ENCODE data around the gene ARSB.

ARSB gene

DNA sequence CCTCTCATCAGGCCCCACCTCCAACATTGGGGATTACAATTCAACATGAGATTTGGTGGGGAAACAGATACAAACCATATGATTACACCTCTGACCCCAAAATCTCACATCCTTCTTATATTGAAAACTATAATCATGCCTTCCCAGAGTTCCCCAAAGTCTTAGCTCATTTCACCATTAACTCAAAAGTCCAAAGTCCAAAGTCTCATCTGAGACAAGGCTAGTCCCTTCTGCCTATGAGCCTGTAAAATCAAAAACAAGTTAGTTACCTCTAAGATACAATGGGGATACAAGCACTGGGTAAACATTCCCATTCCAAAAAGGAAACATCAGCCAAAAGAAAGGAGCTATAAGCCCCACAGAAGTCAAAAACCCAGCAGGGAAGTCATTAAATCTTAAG, 26.8 kb upstream of the ARSB start:
- no peaks in the 10 kb centered on the region for H3K4me1 Mint-ChIP-seq
- no peak overlapping the region for H3K27ac Mint-ChIP-seq (ENCODE audit: low read depth)
- H3K27me3 Mint-ChIP-seq = peaks cover 25% of the 10 kb centered on the region
- ATAC-seq (replicated peaks; ENCODE audit: extremely low read depth, poor library complexity, severe bottlenecking) = no peak
- H3K36me3 Mint-ChIP-seq (ENCODE audit: insufficient read depth) = no peaks in the 10 kb centered on the region
- peaks cover 9% of the 10 kb centered on the region for H3K9me3 Mint-ChIP-seq
- H3K4me3 Mint-ChIP-seq = no peak overlapping the region
- no peak for DNase-seq (ENCODE audit: low spot score in 2 of 2)

DNA sequence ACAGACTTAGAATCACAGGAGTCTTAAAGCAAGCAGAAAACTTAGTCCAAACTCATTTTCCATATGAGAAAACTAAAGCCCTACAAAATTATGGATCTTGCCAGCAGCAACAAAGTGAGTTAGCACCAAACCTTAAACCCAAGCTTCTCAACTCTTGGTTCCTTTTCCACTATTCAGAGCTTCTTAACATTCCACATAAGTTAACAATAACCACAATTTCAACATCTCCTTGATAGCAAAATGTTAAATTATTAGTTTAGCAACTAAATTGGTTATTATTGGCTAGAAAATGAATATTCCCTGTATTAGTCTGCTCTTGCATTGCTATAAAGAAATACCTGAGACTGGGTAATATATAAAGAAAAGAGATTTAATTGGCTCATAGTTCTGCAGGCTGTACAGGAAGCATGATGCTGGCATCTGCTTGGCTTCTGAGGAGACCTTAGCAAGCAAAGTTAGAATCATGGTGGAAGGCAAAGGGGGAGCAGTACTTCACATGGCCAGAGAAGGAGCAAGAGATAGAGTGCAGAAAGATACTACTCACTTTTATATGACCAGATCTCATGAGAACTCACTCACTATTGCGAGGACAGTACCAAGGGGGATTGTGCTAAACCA, 26.2 kb upstream of the ARSB start:
- H3K27ac Mint-ChIP-seq (ENCODE audit: low read depth) = no peak overlapping the region
- H3K4me3 Mint-ChIP-seq = no peak overlapping the region
- no peak for ATAC-seq (replicated peaks; ENCODE audit: extremely low read depth, poor library complexity, severe bottlenecking)
- H3K9me3 Mint-ChIP-seq = peaks cover 9% of the 10 kb centered on the region
- H3K36me3 Mint-ChIP-seq (ENCODE audit: insufficient read depth) = no peaks in the 10 kb centered on the region
- H3K27me3 Mint-ChIP-seq = peaks cover 24% of the 10 kb centered on the region
- H3K4me1 Mint-ChIP-seq = no peaks in the 10 kb centered on the region
- DNase-seq (ENCODE audit: low spot score in 2 of 2) = no peak

DNA sequence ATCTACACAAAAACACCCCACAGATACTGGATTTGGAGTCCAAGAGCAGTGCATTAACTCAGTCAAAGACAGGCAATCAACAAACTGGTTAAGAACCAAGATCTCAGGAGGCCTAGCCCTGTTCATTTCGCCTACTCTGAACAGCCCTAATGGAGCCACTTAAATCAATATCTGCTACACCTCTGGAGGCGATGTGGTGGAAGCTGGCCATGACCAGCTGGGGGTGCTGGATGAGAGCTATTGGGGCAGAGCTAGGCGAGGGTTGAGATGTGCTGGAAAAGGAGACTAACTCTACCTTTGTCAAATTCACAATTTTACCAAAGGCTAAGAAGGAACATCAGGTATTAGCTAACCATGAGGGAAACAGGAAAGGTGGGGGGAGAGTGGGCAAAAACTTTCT, 23.3 kb upstream of the ARSB start:
- Mint-ChIP-seq H3K27me3 (peaks cover 21% of the 10 kb centered on the region), H3K36me3 (ENCODE audit: insufficient read depth) (peaks cover 2% of the 10 kb centered on the region)

DNA sequence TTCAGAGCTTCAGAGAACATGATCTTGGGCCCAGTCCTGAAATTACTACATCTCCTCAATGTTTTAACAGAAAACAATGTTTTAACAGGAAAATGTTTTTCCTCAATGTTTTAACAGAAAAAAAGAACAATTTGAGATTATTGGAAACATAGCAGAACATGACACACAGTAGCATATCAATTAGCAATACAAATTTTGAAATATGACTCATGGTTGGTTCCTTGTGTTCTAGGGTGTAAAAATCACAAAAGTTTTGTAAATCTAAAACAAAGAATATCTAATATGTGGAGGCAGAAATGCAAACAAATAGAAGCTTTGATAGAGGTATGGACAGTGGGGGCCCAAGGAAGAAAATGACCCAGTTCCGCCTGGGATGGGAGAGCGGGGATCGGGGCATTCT, 22.8 kb upstream of the ARSB start:
- Mint-ChIP-seq H3K27ac (ENCODE audit: low read depth) (no peak overlapping the region), H3K4me1 (no peaks in the 10 kb centered on the region), H3K9me3 (peaks cover 2% of the 10 kb centered on the region), H3K27me3 (peaks cover 26% of the 10 kb centered on the region), H3K36me3 (ENCODE audit: insufficient read depth) (peaks cover 2% of the 10 kb centered on the region), H3K4me3 (no peak overlapping the region)
- ATAC-seq (replicated peaks; ENCODE audit: extremely low read depth, poor library complexity, severe bottlenecking) (no peak), DNase-seq (ENCODE audit: low spot score in 2 of 2) (no peak)

More for the DNA sequence above, 23.3 kb upstream of the ARSB start:
- DNase-seq (ENCODE audit: low spot score in 2 of 2) = no peak
- no peak overlapping the region for H3K27ac Mint-ChIP-seq (ENCODE audit: low read depth)
- no peaks in the 10 kb centered on the region for H3K4me1 Mint-ChIP-seq
- peaks cover 7% of the 10 kb centered on the region for H3K9me3 Mint-ChIP-seq
- ATAC-seq (replicated peaks; ENCODE audit: extremely low read depth, poor library complexity, severe bottlenecking) = no peak
- no peak overlapping the region for H3K4me3 Mint-ChIP-seq

DNA sequence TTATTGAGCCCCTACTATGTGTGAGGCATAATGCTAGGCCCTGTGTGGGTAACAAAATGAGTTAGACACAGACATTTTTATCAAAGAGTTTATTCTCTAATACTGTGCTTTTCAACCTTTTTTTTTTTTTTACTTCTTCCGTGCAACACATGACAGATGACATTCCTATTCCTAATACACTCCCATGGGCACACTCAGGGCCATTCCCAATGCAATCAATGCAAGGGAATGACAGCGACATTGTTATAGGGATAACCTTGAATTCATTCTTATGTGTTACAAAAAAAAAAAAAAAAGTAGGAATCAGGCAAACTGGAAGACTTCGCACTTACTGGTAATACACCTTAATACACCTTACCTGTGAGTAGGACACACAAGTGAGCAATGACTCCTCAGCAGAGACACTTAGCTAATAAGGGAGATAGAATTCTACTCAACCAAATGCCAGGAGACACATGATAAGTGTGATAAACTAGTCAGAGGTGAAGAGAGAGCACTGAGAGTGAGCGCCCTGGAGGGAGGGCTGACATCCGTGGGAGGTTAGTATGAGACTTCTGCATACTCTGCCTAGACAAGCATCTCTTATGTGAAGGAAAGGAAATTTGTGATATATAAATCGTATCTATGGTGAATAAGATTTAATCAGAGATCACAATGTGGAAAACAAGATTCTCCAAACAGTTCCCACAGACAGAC, 21.0 kb upstream of the ARSB start:
- ATAC-seq (replicated peaks; ENCODE audit: extremely low read depth, poor library complexity, severe bottlenecking) (no peak), DNase-seq (ENCODE audit: low spot score in 2 of 2) (no peak)
- no peak overlapping the region for H3K4me3 Mint-ChIP-seq
- H3K4me1 Mint-ChIP-seq = no peaks in the 10 kb centered on the region
- peak overlapping the region; percentile 68 for H3K27ac Mint-ChIP-seq (ENCODE audit: low read depth)
- peaks cover 2% of the 10 kb centered on the region for H3K36me3 Mint-ChIP-seq (ENCODE audit: insufficient read depth)
- no peaks in the 10 kb centered on the region for H3K9me3 Mint-ChIP-seq
- peaks cover 44% of the 10 kb centered on the region for H3K27me3 Mint-ChIP-seq

DNA sequence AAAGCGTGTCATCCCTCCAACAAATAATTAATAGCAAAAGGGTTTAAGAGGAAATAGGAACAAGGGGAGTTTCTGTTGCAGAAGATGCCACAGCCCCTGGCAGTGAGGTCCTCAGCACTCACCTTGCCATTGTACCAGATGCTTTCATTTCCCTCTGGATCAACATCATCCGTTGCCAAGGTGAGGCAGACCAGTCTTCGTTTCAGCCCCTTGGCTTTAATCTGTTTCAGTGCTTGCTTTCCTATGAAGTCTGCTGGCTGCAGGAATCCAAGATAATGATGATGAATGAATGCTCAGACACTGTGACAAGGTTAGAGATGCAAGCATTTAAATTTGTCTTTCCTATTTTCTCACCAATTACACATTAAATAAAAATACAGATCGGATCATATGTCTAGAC, 20.0 kb upstream of the ARSB start:
- ATAC-seq (replicated peaks; ENCODE audit: extremely low read depth, poor library complexity, severe bottlenecking) = no peak
- Mint-ChIP-seq H3K27ac (ENCODE audit: low read depth) (no peak overlapping the region), H3K4me3 (no peak overlapping the region), H3K4me1 (no peaks in the 10 kb centered on the region), H3K36me3 (ENCODE audit: insufficient read depth) (peaks cover 2% of the 10 kb centered on the region), H3K27me3 (peaks cover 53% of the 10 kb centered on the region), H3K9me3 (no peaks in the 10 kb centered on the region)
- no peak for DNase-seq (ENCODE audit: low spot score in 2 of 2)

DNA sequence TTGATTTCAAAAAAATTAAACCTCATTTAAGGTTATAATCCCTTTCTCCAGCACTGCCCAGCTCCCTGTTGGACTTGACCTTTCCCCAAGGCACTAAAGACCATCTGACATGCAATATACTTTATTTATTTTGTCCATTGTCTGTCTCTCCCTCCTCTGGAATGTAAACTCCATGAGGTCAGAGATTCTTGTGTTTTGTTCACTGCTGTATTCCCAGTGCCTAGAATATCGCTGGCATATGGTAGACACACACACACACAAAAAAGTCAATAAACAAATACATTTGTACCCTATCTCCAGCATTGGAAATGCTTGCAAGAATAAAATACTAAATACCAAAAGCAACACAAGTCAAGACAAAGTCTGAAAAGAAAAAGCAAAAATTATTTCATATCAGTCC, 17.3 kb upstream of the ARSB start:
- H3K4me1 Mint-ChIP-seq = no peaks in the 10 kb centered on the region
- H3K27ac Mint-ChIP-seq (ENCODE audit: low read depth) = no peak overlapping the region
- H3K27me3 Mint-ChIP-seq = peaks cover 70% of the 10 kb centered on the region
- H3K36me3 Mint-ChIP-seq (ENCODE audit: insufficient read depth) = peaks cover 2% of the 10 kb centered on the region
- DNase-seq (ENCODE audit: low spot score in 2 of 2) (no peak), ATAC-seq (replicated peaks; ENCODE audit: extremely low read depth, poor library complexity, severe bottlenecking) (no peak)
- H3K9me3 Mint-ChIP-seq = no peaks in the 10 kb centered on the region
- H3K4me3 Mint-ChIP-seq = no peak overlapping the region

DNA sequence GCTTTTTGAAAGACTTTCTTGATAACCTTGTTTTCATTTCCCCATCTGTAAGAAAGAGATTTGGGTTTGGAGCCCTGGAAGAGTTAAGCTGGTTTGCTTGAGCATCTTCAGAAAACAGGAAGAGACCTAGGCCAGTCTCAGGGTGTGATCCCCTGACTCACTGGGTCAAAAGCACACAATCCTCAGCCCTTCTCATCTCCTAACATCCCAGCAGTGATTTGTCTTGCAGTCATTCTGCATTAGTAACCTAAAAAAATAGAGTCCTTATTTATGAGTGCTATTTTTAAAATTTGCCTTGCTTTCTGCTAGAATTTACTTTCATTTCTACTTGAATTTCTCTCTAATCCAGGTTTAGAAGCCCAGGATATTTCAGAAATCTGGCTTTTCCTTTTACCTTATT, 16.4 kb upstream of the ARSB start:
- no peaks in the 10 kb centered on the region for H3K4me1 Mint-ChIP-seq
- peaks cover 67% of the 10 kb centered on the region for H3K27me3 Mint-ChIP-seq
- H3K36me3 Mint-ChIP-seq (ENCODE audit: insufficient read depth) = peaks cover 2% of the 10 kb centered on the region

DNA sequence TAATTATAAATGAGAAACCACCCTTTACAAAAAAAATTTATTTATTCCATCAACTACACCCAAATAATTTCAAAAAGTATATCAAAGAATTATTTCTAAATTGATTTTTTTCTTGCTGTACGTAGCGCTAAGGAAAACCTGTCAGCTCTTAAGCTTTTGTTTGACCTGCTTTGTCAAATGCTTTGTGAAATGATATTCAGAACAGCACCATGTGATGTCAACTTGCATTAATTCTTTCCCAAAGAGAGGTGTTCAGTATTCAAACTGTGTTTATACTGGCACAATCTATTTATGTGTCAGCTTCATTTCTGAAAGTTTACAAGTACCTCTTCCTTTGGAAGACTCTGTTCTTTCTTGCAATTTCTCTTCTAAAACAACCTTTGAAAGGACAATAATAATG, 12.0 kb upstream of the ARSB start:
- Mint-ChIP-seq H3K27me3 (peaks cover 36% of the 10 kb centered on the region), H3K27ac (ENCODE audit: low read depth) (no peak overlapping the region), H3K9me3 (no peaks in the 10 kb centered on the region), H3K4me3 (no peak overlapping the region), H3K36me3 (ENCODE audit: insufficient read depth) (no peaks in the 10 kb centered on the region), H3K4me1 (no peaks in the 10 kb centered on the region)
- ATAC-seq (replicated peaks; ENCODE audit: extremely low read depth, poor library complexity, severe bottlenecking) (no peak), DNase-seq (ENCODE audit: low spot score in 2 of 2) (no peak)

More for the DNA sequence above, 16.4 kb upstream of the ARSB start:
- ATAC-seq (replicated peaks; ENCODE audit: extremely low read depth, poor library complexity, severe bottlenecking) (no peak), DNase-seq (ENCODE audit: low spot score in 2 of 2) (no peak)
- Mint-ChIP-seq H3K9me3 (no peaks in the 10 kb centered on the region), H3K27ac (ENCODE audit: low read depth) (no peak overlapping the region), H3K4me3 (no peak overlapping the region)

DNA sequence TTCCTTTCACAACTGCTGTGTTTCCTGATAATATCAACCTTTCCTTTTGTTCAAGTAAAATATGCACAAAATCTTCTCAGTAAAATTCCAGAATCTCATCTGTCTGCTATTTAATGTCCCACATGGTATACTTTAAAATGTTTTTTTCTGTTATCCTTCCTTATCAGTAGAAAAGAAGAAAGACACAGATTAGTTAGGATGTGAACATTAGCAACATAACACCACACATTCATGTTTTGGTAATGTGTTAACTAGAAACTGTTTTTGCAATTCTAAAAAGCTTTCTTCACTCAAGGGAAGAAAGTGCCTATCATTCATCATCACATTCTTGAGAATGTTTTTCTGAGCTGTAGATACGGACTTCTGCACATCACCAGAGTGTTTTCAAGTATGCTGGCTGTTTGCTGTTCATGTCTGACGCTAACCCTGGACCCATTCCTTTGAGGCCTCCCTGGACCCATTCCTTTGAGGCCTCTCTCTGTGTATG, 10.5 kb upstream of the ARSB start:
- Mint-ChIP-seq H3K27me3 (peaks cover 21% of the 10 kb centered on the region), H3K4me1 (no peaks in the 10 kb centered on the region), H3K27ac (ENCODE audit: low read depth) (no peak overlapping the region), H3K9me3 (no peaks in the 10 kb centered on the region), H3K4me3 (no peak overlapping the region), H3K36me3 (ENCODE audit: insufficient read depth) (no peaks in the 10 kb centered on the region)
- no peak for DNase-seq (ENCODE audit: low spot score in 2 of 2)
- no peak for ATAC-seq (replicated peaks; ENCODE audit: extremely low read depth, poor library complexity, severe bottlenecking)

DNA sequence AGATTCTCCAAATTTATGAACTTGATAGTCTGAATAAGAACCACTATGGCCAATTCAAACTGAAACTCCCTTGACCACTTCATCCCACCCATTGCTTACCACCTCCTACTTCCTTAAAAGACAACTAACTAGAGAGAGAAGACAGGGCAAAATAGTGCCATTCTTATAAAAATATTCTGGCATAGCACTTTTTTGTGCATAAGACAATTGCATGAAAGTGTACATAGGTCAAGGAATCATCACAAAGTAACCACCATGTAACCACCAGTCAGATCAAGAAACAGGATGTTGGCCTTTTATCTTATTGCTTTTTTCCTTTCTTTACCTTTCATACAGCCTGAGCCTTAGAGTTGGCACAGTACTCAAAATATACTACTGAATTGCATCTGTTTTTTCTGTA, 8.1 kb upstream of the ARSB start:
- Mint-ChIP-seq H3K27ac (ENCODE audit: low read depth) (no peak overlapping the region), H3K36me3 (ENCODE audit: insufficient read depth) (no peaks in the 10 kb centered on the region), H3K4me3 (no peak overlapping the region), H3K4me1 (no peaks in the 10 kb centered on the region), H3K9me3 (no peaks in the 10 kb centered on the region), H3K27me3 (peaks cover 4% of the 10 kb centered on the region)
- DNase-seq (ENCODE audit: low spot score in 2 of 2) (no peak), ATAC-seq (replicated peaks; ENCODE audit: extremely low read depth, poor library complexity, severe bottlenecking) (no peak)

DNA sequence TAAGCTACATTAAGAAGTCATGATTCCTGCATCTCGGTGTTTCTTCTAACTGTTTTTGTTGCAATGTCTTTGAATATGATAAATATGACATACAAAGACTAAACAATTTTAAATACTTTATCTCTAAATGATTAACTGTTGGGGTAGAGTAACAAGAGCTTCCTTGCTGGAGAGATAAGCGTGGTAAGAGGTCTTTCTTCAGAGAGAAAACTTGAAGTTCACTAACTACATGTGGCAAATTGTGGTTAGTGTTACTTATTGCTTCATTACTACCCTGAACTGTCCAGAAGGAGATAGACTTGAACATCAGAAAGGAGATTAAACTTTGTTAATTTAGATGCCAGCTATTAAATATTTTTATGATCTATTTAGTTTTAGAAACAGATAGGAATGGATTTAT, 7.0 kb upstream of the ARSB start:
- DNase-seq (ENCODE audit: low spot score in 2 of 2) (no peak), ATAC-seq (replicated peaks; ENCODE audit: extremely low read depth, poor library complexity, severe bottlenecking) (no peak)
- Mint-ChIP-seq H3K27ac (ENCODE audit: low read depth) (no peak overlapping the region), H3K36me3 (ENCODE audit: insufficient read depth) (no peaks in the 10 kb centered on the region), H3K4me1 (no peaks in the 10 kb centered on the region), H3K27me3 (no peaks in the 10 kb centered on the region), H3K4me3 (no peak overlapping the region), H3K9me3 (no peaks in the 10 kb centered on the region)

DNA sequence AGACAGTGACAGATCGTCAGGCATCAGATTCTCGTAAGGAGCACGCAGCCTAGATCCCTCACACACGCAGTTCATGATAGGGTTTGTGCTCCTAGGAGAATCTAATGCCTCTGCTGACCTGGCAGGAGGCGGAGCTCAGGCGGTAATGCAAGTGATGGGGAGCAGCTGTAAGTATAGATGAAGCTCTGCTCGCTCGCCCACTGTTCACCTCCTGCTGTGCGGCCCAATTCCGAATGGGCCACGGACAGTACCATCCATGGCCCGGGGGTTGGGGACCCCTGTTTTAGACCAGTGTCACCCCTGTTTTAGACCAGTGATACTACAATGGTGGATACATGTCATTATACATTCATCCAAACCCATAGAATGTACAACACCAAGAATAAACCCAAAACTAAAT, 4.0 kb upstream of the ARSB start:
- Mint-ChIP-seq H3K9me3 (no peaks in the 10 kb centered on the region), H3K27me3 (no peaks in the 10 kb centered on the region), H3K4me3 (no peak overlapping the region), H3K36me3 (ENCODE audit: insufficient read depth) (peaks cover 9% of the 10 kb centered on the region), H3K27ac (ENCODE audit: low read depth) (no peak overlapping the region), H3K4me1 (peaks cover 9% of the 10 kb centered on the region)
- ATAC-seq (replicated peaks; ENCODE audit: extremely low read depth, poor library complexity, severe bottlenecking) (no peak), DNase-seq (ENCODE audit: low spot score in 2 of 2) (no peak)

Data from central memory CD8-positive, alpha-beta T cell (primary cell).